Measurements from ENCODE around the gene NUP43. TPM values are rescaled to one million over a fixed set of nuclear protein-coding genes. Genes with fewer than 3 reads are reported as not detected.
"Not testable (repeated sequence)": the region's sequence is repeated elsewhere in the genome, so short reads cannot be mapped to it uniquely, and the experiment has no call there.

The NUP43 gene
- total RNA-seq, 1 donor from 2014 or later = 107 TPM

GRCh38 chr6:149752600-149753373 is 6.5 kb upstream of the NUP43 start:
- Mint-ChIP-seq H3K4me3 (no peak overlapping the region), H3K27me3 (ENCODE audit: insufficient read depth, low read depth) (no peaks in the 10 kb centered on the region), H3K36me3 (no peaks in the 10 kb centered on the region), H3K27ac (no peak overlapping the region), H3K9me3 (no peaks in the 10 kb centered on the region), H3K4me1 (peaks cover 10% of the 10 kb centered on the region)
- Histone ChIP-seq H4K20me1 (ENCODE audit: low read depth) (peaks cover 26% of the 10 kb centered on the region), H2AFZ (replicated peaks) (no peak overlapping the region), H3K36me3 (no peaks in the 10 kb centered on the region), H3K4me2 (no peak overlapping the region), H3K79me2 (ENCODE audit: low read depth) (peaks cover 81% of the 10 kb centered on the region), H3K9ac (no peak overlapping the region), H3K4me3 (no peak overlapping the region), H3K9me3 (ENCODE audit: low read depth) (no peaks in the 10 kb centered on the region), H3K27ac (no peak overlapping the region), H3F3A (ENCODE audit: low read depth) (peaks cover 16% of the 10 kb centered on the region), H3K4me1 (peaks cover 7% of the 10 kb centered on the region), H3K27me3 (no peaks in the 10 kb centered on the region)
- TF ChIP-seq EZH2phosphoT487 (IDR thresholded peaks at IDR 0.05) (no peak), EZH2 (IDR thresholded peaks at IDR 0.05) (no peak)
- TF ChIP-seq, protein P1, sequence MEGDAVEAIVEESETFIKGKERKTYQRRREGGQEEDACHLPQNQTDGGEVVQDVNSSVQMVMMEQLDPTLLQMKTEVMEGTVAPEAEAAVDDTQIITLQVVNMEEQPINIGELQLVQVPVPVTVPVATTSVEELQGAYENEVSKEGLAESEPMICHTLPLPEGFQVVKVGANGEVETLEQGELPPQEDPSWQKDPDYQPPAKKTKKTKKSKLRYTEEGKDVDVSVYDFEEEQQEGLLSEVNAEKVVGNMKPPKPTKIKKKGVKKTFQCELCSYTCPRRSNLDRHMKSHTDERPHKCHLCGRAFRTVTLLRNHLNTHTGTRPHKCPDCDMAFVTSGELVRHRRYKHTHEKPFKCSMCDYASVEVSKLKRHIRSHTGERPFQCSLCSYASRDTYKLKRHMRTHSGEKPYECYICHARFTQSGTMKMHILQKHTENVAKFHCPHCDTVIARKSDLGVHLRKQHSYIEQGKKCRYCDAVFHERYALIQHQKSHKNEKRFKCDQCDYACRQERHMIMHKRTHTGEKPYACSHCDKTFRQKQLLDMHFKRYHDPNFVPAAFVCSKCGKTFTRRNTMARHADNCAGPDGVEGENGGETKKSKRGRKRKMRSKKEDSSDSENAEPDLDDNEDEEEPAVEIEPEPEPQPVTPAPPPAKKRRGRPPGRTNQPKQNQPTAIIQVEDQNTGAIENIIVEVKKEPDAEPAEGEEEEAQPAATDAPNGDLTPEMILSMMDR (IDR thresholded peaks at IDR 0.05) = no peak
- no peak for DNase-seq (ENCODE audit: low spot score)

- H3K27ac Mint-ChIP-seq; H3K9me3 Mint-ChIP-seq; H3K27ac ChIP-seq; H3K4me1 ChIP-seq; H3K9ac ChIP-seq; H2AFZ ChIP-seq (replicated peaks); DNase-seq (ENCODE audit: low spot score); H3K27me3 ChIP-seq; H3K27me3 Mint-ChIP-seq (ENCODE audit: insufficient read depth, low read depth); H3K9me3 ChIP-seq (ENCODE audit: low read depth); H3K36me3 Mint-ChIP-seq; H3K36me3 ChIP-seq; H3K4me2 ChIP-seq; H3K4me3 ChIP-seq: not testable (repeated sequence)
- H3K4me1 Mint-ChIP-seq = peaks cover 13% of the 10 kb centered on the region
- H3K79me2 ChIP-seq (ENCODE audit: low read depth) = peaks cover 72% of the 10 kb centered on the region
- peaks cover 16% of the 10 kb centered on the region for H3F3A ChIP-seq (ENCODE audit: low read depth)
- peak overlapping the region; percentile 64 for H3K4me3 Mint-ChIP-seq
- H4K20me1 ChIP-seq (ENCODE audit: low read depth) = peaks cover 26% of the 10 kb centered on the region
Observed at GRCh38 chr6:149751920-149752319, 5.6 kb upstream of the NUP43 start.

DNA sequence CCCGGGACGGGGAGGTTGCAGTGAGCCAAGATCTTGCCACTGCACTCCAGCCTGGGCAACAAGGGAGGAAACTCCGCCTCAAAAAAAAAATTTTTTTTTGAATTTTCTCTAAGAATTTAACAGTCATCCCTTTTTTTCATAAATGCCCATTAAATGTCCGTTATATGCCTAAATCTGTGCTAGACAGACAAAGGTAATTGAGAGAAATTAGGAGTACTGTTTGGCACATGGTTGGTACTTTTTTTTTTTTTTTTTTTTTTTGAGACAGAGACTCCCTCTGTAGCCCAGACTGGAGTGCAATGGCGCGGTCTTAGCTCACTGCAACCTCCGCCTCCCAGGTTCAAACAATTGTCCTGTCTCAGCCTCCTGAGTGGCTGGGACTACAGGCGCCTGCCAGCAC is 4.9 kb upstream of the NUP43 start:
- Histone ChIP-seq H3K4me3 (peak overlapping the region; percentile 96), H4K20me1 (ENCODE audit: low read depth) (peaks cover 26% of the 10 kb centered on the region), H3K4me1 (peaks cover 7% of the 10 kb centered on the region), H2AFZ (replicated peaks) (no peak overlapping the region), H3K9me3 (ENCODE audit: low read depth) (no peaks in the 10 kb centered on the region), H3K27me3 (no peaks in the 10 kb centered on the region), H3K4me2 (peak overlapping the region; percentile 93), H3F3A (ENCODE audit: low read depth) (peaks cover 16% of the 10 kb centered on the region), H3K27ac (no peak overlapping the region), H3K36me3 (no peaks in the 10 kb centered on the region), H3K9ac (no peak overlapping the region), H3K79me2 (ENCODE audit: low read depth) (peaks cover 67% of the 10 kb centered on the region)
- Mint-ChIP-seq H3K27me3 (ENCODE audit: insufficient read depth, low read depth) (no peaks in the 10 kb centered on the region), H3K36me3 (no peaks in the 10 kb centered on the region), H3K4me1 (peaks cover 19% of the 10 kb centered on the region), H3K4me3 (peak overlapping the region; percentile 94), H3K27ac (no peak overlapping the region), H3K9me3 (no peaks in the 10 kb centered on the region)
- no peak for DNase-seq (ENCODE audit: low spot score)
- no peak for TF ChIP-seq EZH2phosphoT487 (IDR thresholded peaks at IDR 0.05)
- TF ChIP-seq EZH2 (IDR thresholded peaks at IDR 0.05) = no peak
- TF ChIP-seq, protein P1 (IDR thresholded peaks at IDR 0.05) = no peak

DNA sequence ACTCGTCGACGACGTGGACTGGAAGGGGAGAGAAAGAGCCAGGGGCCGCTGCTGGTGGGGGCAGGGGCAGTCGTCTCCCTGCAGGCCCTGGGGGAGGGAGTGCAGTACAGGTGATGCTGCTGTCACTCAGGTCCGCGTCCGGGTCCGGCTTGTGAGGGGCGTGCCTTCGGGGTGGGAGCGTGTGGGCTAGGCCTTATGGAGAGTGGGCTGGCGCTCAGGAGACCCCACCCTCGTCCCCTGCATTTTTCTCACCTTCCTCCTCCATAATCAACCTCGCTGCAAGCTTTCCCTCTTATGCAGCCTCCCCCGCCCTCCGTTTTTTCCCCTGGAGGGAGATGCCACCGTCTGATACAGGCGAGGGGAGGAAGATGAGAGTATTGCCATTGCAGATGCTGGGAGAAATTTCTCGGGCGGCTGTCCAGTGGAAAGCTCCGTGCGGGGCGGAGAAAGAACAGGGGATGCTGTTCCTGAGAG is 3.8 kb upstream of the NUP43 start:
- Histone ChIP-seq H3K27me3 (no peaks in the 10 kb centered on the region), H3K4me3 (peak overlapping the region; percentile 96), H3K36me3 (no peaks in the 10 kb centered on the region), H3K27ac (peak overlapping the region; percentile 85), H3K9me3 (ENCODE audit: low read depth) (no peaks in the 10 kb centered on the region), H3F3A (ENCODE audit: low read depth) (peaks cover 20% of the 10 kb centered on the region), H3K9ac (peak overlapping the region; percentile 65), H3K4me1 (peaks cover 10% of the 10 kb centered on the region), H3K4me2 (peak overlapping the region; percentile 93), H4K20me1 (ENCODE audit: low read depth) (peaks cover 26% of the 10 kb centered on the region), H2AFZ (replicated peaks) (peak overlapping the region; percentile 78), H3K79me2 (ENCODE audit: low read depth) (peaks cover 67% of the 10 kb centered on the region)
- Mint-ChIP-seq H3K27me3 (ENCODE audit: insufficient read depth, low read depth) (no peaks in the 10 kb centered on the region), H3K9me3 (no peaks in the 10 kb centered on the region), H3K36me3 (no peaks in the 10 kb centered on the region), H3K4me3 (peak overlapping the region; percentile 94), H3K27ac (peak overlapping the region; percentile 82), H3K4me1 (peaks cover 25% of the 10 kb centered on the region)
- TF ChIP-seq EZH2 (IDR thresholded peaks at IDR 0.05) = no peak
- TF ChIP-seq, protein P1 (IDR thresholded peaks at IDR 0.05) = no peak
- no peak for TF ChIP-seq EZH2phosphoT487 (IDR thresholded peaks at IDR 0.05)
- peak; percentile 72 for DNase-seq (ENCODE audit: low spot score)

Data from neural progenitor cell (in vitro differentiated cells).